Ishikawa (cell line): ENCODE results near the gene ENTPD5.

ENCODE experiments used
- CREB1 ChIP-seq: IDR thresholded peaks from 2 replicates; pipeline ENCODE4 v1.6.1; 2012; ENCODE audit warnings: low read depth
- EP300 ChIP-seq: IDR thresholded peaks from 2 replicates; pipeline ENCODE4 v1.6.1; 2012; ENCODE audit warnings: borderline replicate concordance
- RAD21 ChIP-seq: IDR thresholded peaks from 2 replicates; pipeline ENCODE4 v1.6.1; 2012; ENCODE audit warnings: low read depth
- TAF1 ChIP-seq: IDR thresholded peaks from 2 replicates; pipeline ENCODE4 v1.6.1; 2012; ENCODE audit warnings: low read depth, mild to moderate bottlenecking
- TCF12 ChIP-seq: IDR thresholded peaks from 2 replicates; pipeline ENCODE4 v1.6.1; 2012; ENCODE audit warnings: low read depth

DNA sequence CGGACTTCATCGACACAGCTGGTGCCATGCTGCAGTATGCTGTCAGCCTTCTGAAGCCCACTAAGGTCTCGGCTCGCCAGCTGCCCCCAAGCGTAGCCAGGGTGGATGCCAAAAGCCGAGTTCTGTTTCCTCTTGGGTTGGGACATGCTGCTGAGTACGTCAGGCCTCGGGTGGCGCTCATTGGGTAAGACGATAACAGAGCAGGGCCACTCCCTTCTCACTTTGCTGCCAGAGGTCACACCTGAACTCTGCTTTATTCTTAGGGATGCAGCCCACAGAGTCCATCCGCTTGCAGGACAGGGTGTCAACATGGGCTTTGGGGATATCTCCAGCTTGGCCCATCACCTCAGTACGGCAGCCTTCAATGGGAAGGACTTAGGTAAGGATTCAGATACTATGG is 57.9 kb downstream of the ENTPD5 start:
- TF ChIP-seq RAD21 (no peak), CREB1 (no peak), TAF1 (no peak), EP300 (no peak), TCF12 (no peak)
